ENCODE measurements around the gene ZNF584.
"Not testable (repeated sequence)": the region's sequence is repeated elsewhere in the genome, so short reads cannot be mapped to it uniquely, and the experiment has no call there.

ZNF584 gene

DNA sequence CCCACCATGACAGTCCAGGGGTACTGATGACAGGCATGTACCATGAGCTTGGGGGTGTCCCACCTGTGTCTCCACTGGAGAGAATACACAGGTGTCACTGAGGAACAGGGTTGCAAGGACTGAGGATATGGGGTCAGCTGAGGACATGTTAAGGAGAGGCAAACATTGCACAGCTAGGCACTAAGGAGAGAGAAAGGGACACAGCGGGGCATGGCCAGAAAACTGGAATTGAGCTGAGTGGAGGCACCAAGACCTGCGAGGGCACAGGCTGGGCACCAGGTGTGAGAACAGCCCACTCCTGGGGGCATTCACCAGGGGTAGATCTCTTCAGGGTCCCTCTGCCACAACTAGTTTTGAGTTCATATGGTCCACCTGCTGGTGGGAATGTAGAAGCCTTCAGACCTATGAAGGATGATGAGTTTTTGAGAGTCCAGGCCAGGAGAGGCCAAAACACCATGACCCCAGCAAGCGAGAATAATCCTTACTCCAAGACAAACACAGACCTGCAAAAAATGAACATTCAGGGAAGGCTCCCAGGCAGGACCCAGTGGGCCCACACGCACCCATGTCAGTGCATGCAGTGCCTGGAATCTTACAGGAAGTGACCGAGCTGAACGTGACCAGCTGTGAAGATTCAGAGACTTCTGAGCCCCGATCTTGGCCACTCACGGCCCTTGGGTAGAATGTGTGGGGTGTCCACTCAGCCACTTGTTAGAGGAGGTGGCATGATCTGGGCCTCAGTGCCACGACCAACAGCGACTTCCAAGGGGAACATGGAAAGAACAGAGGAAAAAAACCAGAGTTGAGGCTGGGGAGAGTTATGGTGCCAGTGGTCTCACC lies 1.4 kb upstream of the ZNF584 start:
- no peak for DNase-seq

DNA sequence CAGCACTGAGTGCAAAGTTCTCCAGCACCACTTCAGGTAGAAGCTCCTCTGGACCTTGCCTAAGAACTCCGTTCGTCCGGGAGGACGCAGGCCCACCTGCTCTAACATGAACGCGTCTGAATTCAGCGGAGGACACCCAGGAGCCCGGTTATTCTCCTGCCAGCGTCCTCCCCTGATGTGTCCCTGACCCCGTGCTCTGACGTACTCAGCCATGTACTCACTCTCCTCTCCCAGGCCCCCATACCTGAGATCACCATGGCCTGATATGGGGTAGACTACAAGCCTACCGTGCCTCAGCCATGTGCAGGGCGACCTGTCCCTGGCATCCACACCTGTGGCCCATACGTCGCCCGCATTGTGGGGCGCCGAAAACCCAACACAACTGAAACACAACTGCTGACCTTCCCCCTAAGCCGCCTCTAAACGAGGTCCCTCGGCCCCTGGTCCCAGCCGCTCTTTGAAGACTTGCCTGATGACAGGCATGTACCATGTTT lies 744 bp upstream of the ZNF584 start:
- DNase-seq, result no peak

DNA sequence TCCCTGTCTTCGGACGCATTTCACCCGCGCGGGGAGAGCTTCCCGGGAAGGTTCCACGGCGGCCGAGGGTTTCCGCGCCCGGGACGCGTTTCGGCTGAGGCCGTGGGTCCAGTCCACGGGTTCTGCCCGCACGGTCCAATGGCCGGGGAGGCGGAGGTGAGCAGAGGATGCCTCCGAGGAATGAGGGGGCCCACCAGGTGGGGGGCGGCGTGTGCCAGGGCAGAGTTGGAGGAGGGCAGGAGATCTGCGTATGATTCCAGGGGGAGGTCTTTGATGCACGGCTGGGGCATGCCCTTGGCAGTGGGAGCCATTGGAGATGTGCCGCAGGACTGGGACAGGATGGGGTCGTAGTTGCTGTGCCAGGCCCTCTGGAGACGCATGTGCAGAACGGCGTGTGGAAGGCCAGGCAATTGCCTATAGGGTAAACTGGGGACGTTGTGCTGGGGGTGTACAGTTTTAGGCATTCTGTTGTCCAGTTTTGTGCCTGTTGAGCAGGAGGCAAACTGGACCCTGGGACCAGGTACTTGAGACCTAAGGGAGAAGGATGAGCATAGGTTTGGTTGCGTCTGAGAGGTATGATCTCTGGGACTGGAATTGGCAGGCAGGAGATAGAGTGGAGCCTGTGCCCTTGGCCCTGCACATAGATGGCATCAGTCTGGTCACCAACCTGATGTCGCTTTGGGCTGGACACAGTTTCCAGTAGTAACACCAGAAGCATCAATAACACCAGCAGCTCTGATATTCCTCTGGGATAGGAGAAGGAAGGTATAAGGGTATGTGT lies 751 bp downstream of the ZNF584 start:
- DNase-seq, result peak in 1 of 2 experiments; percentile 11

DNA sequence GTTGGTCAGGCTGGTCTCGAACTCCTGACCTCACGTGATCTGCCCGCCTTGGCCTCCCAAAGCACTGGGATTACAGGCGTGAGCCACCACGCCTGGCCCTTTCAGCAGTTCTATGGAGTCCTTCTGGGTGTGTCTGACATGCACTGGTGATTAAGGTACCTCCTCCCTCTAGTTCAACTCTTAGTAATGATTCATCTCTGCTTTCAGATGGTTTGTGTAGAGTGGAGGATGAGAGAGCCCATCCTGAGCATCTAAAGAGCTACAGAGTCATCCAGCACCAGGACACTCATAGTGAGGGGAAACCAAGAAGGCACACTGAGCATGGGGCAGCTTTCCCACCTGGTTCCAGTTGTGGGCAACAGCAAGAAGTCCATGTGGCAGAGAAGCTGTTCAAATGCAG lies 8.2 kb downstream of the ZNF584 start:
- DNase-seq, result no peak

DNA sequence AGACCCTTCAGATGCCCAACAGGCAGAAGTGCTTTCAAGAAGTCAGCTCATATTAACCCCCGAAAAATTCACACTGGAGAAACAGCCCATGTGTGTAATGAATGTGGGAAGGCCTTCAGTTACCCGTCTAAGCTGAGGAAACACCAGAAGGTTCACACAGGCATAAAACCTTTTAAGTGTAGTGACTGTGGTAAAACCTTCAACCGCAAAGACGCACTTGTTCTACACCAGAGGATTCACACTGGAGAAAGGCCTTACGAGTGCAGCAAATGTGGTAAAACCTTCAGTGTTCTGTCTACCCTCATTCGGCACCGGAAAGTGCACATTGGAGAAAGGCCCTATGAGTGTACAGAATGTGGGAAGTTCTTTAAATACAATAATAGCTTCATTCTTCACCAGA lies 8.6 kb downstream of the ZNF584 start:
- DNase-seq, result no peak

DNA sequence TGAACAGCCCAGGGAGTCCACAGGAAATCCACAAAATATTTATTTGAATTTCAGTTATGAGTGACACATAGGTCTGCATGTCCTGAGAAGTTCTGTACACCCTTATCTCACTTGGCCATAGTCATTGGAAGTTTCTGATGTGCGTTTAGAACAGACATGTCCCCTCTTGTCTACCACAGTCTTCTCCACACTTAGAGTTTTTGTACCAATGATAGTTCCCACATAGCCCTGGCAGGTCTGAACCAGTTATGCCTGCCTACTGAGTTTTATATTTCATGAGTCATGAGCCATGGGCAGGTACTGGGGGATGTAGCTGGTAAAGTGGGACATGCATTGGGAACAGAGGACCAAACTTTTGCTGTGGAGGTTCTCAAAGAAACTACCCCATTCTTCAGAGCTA lies 20.2 kb downstream of the ZNF584 start:
- no peak for DNase-seq

DNA sequence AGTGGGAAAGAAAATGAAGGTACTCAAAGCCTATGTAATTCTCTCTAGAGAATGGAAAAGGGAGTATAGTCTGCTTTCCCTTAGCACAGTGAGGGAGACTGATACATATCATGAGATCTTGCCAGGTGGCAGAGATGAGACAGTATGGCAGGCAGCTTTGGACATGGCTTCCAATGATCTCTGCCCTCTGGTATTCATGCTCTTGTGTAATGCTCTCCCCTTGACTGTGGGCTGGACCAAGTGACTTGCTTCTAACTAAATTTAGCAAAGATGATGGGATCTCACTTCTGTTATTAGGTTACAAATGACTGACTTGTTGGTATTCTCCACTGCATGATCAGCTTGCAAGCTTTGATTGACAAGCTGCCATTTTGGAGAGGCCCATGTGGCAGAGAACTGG lies 21.3 kb downstream of the ZNF584 start:
- no peak for DNase-seq

DNA sequence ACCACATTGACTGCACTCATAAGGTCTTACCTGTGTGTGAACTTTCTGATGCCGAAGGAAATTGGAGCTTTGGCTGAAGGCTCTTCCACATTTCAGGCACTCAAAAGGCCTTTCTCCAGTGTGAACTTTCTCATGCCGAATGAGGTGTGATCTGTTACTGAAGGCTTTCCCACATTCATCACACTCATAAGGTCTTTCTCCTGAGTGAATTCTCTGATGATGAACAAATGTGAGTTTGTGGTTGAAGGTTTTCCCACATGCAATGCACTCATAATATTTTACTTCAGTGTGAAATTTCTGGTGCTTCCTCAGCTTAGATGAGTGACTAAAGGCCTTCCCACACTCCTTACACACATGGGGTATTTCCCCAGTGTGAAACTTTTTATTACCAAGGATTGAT lies 25.8 kb downstream of the ZNF584 start:
- no peak for DNase-seq

DNA sequence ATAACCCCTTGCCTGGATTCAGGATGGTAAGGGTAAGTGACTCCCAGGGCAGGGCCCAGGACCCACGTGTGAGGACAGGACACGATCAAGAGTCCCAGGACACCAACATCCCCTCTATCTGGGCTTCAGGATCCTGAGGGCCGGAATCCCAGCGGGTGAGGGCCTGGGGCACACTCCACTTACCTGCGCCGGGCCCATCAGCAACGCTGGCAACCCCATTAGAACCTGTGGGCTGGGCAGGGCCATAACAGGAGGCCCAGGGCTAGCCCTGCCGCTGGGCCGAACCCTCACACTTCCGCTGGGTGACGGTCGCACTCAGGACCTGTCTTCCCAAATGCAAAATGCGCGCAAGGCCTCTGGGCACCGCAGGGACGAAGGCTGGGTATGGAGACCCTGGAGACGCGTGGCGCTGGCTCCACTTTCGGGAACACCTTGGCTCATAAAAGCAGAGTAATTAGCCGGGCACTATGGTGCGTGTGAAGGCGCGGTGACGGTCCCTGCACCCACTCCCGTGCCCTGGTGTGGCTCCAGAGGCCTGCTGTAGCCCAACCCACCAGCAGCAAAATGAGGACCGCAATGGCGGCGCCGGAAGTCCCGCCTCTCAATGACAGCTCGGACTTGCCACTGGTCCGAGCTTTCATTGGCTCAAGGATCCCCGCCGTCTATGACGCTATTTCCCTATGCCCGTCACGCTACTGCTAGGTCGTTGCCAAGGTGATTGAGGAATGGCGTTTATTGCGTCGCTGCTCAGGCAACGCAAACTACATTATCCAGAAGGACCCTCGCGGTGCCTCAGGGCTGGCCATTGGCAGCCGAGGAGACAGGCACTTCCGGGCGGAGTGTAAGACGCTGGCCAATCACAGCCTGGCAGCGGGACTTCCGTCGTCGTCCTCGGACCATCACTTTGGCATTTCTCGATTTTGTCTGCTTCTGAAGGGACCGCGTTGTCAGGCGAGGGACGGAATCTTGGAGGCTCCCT lies 31.4 kb downstream of the ZNF584 start, which contains the start of gene ZNF132:
TSS of gene ZNF132 (minus strand) at position 578 of the 979 bp plus-strand sequence. CDS start at position 246, 332 bp downstream.
- DNase-seq, result peak; percentile 92 to 93

DNA sequence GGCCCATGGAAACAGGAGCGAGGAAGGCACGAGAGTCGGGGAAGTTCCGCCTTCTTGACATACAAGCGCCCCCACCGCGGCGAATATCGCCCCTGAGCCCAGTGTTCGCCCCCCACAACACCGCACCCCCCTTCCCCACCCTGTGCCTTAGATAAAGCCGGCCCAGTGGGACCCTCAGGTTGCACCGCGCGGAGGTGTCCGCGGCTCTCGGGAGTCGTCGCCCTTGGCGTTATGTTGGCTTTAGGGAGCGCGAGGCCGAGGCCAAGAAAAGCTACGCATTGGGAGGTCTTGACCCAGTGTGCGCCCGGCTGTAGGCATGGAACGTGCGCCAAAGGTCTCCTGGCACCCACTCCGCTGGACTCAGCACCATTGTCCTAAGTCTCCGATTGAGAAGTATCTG lies 32.1 kb downstream of the ZNF584 start:
- DNase-seq, result no peak

DNA sequence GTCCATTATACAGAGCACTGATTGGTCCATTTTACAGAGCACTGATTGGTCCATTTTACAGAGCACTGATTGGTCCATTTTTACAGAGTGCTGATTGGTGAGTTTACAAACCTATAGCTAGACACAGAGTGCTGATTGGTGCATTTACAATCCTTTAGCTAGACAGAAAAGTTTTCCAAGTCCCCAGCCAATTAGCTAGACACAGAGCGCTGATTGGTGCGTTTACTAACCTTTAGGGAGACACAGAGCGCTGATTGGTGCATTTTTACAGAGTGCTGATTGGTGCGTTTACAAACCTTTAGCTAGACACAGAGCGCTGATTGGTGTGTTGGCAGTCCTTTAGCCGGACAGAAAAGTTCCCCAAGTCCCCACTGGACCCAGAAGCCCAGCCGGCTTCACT lies 34.5 kb downstream of the ZNF584 start:
- DNase-seq, result not testable (repeated sequence)

DNA sequence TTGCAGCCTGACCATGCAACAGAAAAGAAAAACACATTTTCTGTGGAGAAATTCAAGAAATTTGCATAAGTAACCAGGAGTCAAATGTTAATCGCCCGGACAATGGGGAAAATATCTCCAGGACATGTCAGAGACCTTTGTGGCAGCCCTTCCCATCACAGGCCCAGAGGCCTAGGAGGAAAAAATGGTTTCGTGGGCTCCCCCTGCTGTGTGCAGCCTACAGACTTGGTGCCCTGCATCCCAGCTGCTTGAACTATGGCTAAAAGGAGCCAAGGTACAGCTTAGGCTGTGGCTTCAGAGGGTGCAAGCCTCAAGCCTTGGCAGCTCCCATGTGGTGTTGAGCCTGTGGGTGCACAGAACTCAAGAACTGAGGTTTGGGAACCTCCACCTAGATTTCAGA lies 40.4 kb downstream of the ZNF584 start:
- not testable (repeated sequence) for DNase-seq

DNA sequence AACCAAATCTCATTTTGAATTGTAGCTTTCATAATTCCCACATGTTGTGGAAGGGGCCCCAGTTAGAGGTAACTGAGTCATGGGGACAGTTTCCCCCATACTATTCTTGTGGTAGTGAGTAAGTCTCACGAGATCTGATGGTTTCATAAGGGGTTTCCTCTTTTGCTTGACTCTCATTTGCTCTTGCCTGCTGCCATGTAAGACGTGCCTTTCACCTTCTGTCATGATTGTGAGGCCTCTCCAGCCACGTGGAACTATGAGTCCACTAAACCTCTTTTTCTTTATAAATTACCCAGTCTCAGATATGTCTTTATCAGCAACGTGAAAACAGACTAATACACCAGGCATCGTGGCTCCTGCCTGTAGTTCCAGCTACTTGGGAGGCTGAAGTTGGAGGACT lies 41.5 kb downstream of the ZNF584 start:
- not testable (repeated sequence) for DNase-seq

DNA sequence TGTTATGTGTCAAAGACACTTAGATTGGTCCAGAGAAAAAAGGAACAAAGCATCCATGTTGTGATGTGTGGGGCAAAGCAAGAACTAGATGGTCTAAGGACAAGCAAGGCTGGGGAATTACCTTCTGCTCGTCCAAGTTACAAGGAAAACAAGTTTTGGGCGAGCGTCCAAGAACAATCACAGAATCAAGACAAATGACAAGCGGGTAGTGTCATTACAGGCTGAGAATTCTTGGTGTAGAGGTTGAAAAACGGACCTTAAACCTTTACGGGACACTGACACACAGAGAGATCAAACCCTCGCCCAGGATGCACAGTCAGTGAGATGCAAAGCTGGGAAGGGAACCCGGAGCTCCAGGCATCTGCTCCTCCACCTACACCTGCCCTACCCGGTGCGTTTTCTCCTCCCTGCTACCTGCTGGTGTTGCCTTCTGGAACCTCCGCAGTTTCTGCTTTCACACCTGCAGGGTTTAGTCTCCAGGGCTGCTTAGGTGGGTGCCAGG lies 42.5 kb downstream of the ZNF584 start:
- DNase-seq, result no peak

DNA sequence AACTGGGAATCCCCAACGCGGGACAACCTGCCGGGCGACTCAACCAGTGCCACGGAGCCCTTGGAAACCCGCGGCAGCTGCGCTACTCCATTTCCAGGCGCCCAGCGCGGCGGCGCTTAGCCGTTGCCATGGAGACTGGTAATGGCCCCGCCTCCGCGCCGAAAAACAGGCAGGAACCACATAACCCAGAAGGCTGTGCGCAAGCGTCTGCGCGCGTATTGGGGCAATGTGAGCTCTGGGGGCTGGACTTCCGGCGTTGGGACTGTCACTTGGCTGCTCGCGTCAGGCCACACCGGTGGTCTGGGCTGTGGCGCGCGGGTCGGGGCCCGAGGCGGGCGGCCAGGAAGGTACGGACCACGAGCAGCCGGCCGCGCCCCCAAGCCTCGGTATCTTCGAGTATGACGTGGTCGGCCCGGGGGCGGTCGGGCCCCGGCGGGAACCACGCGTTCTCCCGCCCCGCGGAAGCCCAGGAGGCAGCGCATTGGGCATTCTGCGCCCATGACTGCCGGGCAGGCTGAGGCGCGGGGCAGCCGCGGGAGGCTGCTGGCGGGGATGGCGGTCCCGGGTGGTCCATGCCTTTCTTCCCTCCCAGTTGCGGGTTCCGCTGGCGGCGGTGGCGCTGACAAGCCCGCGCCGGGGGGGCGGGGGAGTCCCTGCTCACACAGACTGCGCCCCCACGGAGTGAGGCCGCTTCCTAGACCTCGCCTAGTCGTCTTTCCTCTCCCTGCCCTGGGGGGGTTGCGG lies 43.1 kb downstream of the ZNF584 start, which contains the start of gene ZNF324B:
TSS of gene ZNF324B (plus strand) at position 265 of the 744 bp plus-strand sequence. CDS start 2,080 bp downstream, outside the sequence.
- peak; percentile 95 for DNase-seq

DNA sequence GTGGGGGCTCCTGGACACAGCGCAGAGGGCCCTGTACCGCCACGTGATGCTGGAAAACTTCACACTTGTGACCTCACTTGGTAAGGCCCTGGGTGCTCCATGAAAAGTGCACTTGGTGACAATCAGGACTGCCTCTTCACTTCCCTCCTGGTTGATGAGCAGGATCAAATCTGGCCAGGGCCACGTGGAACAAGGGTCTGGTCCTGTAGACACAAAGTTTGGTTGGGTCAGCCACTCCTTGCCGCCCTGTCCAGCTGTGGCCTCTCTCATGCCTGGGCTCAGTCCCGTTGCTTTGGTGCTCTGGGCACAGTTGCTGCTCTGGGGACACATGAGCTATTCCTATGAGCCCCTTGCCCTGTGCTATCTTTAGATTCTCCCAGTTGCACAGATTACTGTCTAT lies 45.3 kb downstream of the ZNF584 start:
- no peak for DNase-seq

DNA sequence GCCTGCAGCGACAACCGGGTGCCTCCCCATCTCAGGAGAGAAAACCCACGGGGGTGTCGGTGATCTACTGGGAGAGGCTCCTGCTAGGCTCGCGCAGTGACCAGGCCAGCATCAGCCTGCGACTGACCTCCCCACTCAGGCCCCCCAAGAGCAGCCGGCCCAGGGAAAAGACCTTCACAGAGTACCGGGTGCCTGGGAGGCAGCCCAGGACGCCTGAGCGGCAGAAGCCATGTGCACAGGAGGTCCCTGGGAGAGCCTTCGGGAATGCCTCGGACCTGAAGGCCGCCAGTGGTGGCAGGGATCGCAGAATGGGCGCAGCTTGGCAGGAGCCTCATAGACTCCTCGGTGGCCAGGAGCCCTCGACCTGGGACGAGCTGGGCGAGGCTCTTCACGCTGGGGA lies 46.9 kb downstream of the ZNF584 start:
- no peak for DNase-seq

DNA sequence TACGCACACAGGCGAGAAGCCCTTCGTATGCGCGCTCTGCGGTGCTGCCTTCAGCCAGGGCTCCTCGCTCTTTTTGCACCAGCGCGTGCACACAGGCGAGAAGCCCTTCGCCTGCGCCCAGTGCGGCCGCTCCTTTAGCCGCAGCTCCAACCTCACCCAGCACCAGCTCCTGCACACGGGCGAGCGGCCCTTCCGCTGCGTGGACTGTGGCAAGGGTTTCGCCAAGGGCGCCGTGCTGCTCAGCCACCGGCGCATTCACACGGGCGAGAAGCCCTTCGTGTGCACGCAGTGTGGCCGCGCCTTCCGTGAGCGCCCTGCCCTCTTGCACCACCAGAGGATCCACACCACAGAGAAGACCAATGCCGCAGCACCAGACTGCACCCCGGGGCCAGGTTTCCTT lies 47.7 kb downstream of the ZNF584 start:
- DNase-seq, result no peak

DNA sequence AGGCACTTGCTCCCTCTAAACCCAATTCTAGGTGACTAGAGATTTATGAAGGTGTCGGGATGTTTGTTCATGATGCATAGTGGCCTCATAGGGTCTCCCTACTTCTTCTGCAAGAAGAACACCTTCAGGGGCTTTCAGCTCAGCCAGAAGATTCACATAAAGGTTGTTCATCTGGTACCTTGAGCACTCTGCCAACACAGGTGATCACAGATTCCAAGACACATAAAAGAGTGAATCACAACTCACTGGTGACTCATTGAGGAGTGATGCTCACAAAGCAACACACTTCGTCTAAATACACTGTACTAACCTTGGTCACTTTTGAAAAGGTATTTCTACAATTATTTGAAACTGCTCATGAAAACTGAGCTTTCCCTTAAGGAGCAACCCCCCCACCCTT lies 51.6 kb downstream of the ZNF584 start:
- DNase-seq, result no peak

DNA sequence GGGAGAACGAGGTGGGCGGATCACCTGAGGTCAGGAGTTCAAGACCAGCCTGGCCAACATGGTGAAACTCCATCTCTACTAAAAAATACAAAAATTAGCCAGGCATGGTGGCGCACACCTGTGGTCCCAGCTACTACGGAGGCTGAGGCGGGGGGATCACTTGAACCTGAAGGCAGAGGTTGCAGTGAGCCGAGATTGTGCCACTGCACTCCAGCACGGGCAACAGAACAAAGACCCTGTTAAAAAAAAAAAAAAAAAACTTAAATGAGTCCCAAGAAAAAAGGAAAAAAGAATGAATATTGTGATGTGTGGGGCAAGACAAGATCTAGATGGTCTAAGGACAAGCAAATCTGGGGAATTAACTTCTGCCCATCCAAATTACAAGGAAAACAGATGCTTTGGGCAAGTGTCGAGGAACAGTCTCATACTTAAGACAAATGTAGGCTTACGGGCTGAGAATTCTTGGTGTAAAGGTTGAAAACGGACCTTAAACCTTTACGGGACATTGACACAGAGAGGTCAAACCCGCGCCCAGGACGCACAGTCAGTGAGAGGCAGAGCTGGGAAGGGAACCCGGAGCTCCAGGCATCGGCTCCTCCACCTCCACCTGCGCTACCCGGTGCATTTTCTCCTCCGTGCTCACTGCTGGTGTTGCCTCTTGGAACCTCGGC lies 57.8 kb downstream of the ZNF584 start:
- no peak for DNase-seq

Measured in activated CD4-positive, alpha-beta T cell treated with anti-CD3 and anti-CD28 coated beads, Interleukin-2, amount 50 U/mL, for 4 hours (primary cell).